ENCODE data around the gene DDX4.

DNA sequence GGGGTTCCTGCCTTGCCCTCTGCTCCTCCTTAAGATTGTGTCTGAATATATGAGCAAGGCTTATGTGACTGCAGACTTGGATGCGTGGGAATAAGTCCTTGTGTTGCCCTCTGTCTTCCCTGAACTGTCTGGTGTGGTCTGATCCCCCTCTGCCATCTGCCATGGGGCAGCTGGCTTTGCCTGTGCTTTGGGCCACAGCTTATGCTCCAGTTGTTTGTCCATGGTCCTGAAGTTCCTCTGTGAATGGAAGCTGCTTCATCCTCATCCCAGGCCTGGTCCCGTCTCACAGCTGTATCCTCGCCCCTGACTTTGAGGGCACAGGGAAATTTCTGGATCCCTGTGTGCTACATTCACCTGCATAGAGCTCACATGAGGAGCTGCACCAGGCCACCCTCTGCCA is 128.0 kb downstream of the DDX4 start:
- TF ChIP-seq, protein P1, sequence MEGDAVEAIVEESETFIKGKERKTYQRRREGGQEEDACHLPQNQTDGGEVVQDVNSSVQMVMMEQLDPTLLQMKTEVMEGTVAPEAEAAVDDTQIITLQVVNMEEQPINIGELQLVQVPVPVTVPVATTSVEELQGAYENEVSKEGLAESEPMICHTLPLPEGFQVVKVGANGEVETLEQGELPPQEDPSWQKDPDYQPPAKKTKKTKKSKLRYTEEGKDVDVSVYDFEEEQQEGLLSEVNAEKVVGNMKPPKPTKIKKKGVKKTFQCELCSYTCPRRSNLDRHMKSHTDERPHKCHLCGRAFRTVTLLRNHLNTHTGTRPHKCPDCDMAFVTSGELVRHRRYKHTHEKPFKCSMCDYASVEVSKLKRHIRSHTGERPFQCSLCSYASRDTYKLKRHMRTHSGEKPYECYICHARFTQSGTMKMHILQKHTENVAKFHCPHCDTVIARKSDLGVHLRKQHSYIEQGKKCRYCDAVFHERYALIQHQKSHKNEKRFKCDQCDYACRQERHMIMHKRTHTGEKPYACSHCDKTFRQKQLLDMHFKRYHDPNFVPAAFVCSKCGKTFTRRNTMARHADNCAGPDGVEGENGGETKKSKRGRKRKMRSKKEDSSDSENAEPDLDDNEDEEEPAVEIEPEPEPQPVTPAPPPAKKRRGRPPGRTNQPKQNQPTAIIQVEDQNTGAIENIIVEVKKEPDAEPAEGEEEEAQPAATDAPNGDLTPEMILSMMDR (IDR thresholded peaks at IDR 0.05) = no peak
- TF ChIP-seq EP300 (IDR thresholded peaks at IDR 0.05) (no peak), POLR2A (IDR thresholded peaks at IDR 0.05) (no peak), POLR2AphosphoS5 (IDR thresholded peaks at IDR 0.05) (no peak)
